ENCODE results near the gene DAPK2. TPM values are rescaled to one million over a fixed set of nuclear protein-coding genes. Genes with fewer than 3 reads are reported as not detected.

The DAPK2 gene
- total and polyA plus RNA-seq, 2 of the 13 experiments (the other 11 are each of a cell fraction or from before 2014, with no cell fraction given): 0.33 to 0.63 TPM

DNA sequence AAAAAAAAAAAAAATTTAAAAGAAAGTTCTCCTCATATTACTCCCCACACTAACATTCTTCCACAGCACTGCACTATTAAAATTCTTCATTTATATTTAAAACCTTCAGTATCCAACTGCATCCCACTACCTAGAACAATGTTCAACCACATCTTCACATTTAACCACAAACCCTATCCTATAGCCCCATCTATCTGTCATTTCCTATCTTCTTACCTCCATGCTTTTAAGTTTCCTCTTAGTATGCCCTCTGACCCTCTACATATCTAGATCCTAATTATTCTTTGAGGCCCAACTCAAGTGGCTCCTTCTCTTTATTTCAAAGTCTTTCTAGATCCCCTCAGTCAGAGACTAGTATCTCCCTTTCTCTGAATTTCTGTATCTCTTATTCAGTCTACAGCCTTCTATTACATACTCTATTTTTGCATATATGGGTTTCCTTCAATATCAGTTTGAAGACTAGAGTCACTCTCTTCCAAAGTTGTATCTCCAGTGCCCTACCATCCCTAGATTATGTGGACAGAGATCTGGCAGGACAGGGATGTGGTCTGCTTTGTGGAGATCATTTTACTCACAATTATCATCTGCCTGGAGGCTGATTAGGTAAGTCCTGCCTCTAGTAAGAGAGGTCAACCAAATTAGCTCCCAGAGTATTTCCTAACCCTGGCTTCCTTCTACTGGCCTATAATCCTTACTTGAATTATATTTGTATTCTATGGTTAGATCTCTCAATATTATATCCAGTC, 46.0 kb upstream of the DAPK2 start:
- ATAC-seq (no peak), DNase-seq (ENCODE audit: low spot score) (peak; percentile 50), FAIRE-seq (no peak)
- in situ Hi-C loops (cut with HindIII; ENCODE audit: extremely low pct_ligation_motif_present, low pct_unique_long_range_greater_than_20kb): no loop called here
- Histone ChIP-seq H3K4me1 (ENCODE audit: insufficient read depth, low read length) (peaks cover 32% of the 10 kb centered on the region), H3K4me3 (replicated peaks in 1 of 3; ENCODE audit: insufficient read depth in 1 of 3, low read depth in 2 of 3, low read length in 3 of 3) (peak overlapping the region; percentile 73 to 83 (median 81)), H3K27me3 (ENCODE audit: control insufficient read depth in 1 of 2, insufficient read depth in 2 of 2, low read length in 2 of 2) (no peaks in the 10 kb centered on the region; a peak in 1 of 5 replicates), H2AFZ (ENCODE audit: low read length) (no peak overlapping the region), H3K9me3 (ENCODE audit: low read length) (no peaks in the 10 kb centered on the region), H3K9ac (ENCODE audit: insufficient read depth, low read depth, low read length) (peak overlapping the region; percentile 75), H3K27ac (ENCODE audit: extremely low read length, insufficient read depth, low read length) (peak overlapping the region; percentile 83), H3K79me2 (ENCODE audit: insufficient read depth, low read length) (peaks cover 35% of the 10 kb centered on the region), H4K20me1 (ENCODE audit: insufficient read depth, low read length) (no peaks in the 10 kb centered on the region), H3K4me2 (ENCODE audit: low read depth, low read length) (peak overlapping the region; percentile 87), H3K36me3 (replicated peaks in 1 of 2; ENCODE audit: control insufficient read depth in 1 of 2, insufficient read depth in 2 of 2, low read length in 2 of 2) (peaks cover 2 to 16% of the 10 kb centered on the region in 2 experiments; a peak in 4 of 5 replicates)
- ChIA-PET CTCF (ENCODE audit: low intra/inter-chr PET ratio, low total read pairs) (interaction anchor here (0.9 to 1.9 kb wide), 3 partner anchors 23 to 147 kb away, joined by 3 to 6 read pairs (median 5); no protein-coding TSS in a partner anchor), POLR2A (interaction anchor here (1.4 to 2.9 kb wide), 11 partner anchors 9 to 340 kb away, joined by 3 to 88 read pairs (median 11); partner anchors contain the start of gene PPIB)
- no TSS peak for BruUV-seq (replicated peaks)
- intact Hi-C loops (cut with micrococcal nuclease; ENCODE audit: unreplicated experiment): loop anchor here (2.0 kb wide), 2 partner anchors 19 to 339 kb away; no protein-coding TSS in a partner anchor
- no peak for TF ChIP-seq ZNF292 (CRISPR knock-in tag; IDR thresholded peaks at IDR 0.05; ENCODE audit: borderline replicate concordance, low read depth)
- no peak for TF ChIP-seq BRCA1 (CRISPR knock-in tag; IDR thresholded peaks at IDR 0.05)
- TF ChIP-seq, protein P1, sequence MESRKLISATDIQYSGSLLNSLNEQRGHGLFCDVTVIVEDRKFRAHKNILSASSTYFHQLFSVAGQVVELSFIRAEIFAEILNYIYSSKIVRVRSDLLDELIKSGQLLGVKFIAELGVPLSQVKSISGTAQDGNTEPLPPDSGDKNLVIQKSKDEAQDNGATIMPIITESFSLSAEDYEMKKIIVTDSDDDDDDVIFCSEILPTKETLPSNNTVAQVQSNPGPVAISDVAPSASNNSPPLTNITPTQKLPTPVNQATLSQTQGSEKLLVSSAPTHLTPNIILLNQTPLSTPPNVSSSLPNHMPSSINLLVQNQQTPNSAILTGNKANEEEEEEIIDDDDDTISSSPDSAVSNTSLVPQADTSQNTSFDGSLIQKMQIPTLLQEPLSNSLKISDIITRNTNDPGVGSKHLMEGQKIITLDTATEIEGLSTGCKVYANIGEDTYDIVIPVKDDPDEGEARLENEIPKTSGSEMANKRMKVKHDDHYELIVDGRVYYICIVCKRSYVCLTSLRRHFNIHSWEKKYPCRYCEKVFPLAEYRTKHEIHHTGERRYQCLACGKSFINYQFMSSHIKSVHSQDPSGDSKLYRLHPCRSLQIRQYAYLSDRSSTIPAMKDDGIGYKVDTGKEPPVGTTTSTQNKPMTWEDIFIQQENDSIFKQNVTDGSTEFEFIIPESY (CRISPR knock-in tag; IDR thresholded peaks at IDR 0.05): no peak
- TF ChIP-seq XBP1 (CRISPR knock-in tag; IDR thresholded peaks at IDR 0.05): no peak
- TF ChIP-seq ZNF772 (CRISPR knock-in tag; IDR thresholded peaks at IDR 0.05): no peak
- TF ChIP-seq, protein P2, sequence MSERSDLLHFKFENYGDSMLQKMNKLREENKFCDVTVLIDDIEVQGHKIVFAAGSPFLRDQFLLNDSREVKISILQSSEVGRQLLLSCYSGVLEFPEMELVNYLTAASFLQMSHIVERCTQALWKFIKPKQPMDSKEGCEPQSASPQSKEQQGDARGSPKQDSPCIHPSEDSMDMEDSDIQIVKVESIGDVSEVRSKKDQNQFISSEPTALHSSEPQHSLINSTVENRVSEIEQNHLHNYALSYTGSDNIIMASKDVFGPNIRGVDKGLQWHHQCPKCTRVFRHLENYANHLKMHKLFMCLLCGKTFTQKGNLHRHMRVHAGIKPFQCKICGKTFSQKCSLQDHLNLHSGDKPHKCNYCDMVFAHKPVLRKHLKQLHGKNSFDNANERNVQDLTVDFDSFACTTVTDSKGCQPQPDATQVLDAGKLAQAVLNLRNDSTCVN (CRISPR knock-in tag; IDR thresholded peaks at IDR 0.05; ENCODE audit: borderline replicate concordance): no peak
- TF ChIP-seq, protein P3, sequence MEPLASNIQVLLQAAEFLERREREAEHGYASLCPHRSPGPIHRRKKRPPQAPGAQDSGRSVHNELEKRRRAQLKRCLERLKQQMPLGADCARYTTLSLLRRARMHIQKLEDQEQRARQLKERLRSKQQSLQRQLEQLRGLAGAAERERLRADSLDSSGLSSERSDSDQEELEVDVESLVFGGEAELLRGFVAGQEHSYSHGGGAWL (CRISPR knock-in tag; IDR thresholded peaks at IDR 0.05): no peak
- TF ChIP-seq, protein P4, sequence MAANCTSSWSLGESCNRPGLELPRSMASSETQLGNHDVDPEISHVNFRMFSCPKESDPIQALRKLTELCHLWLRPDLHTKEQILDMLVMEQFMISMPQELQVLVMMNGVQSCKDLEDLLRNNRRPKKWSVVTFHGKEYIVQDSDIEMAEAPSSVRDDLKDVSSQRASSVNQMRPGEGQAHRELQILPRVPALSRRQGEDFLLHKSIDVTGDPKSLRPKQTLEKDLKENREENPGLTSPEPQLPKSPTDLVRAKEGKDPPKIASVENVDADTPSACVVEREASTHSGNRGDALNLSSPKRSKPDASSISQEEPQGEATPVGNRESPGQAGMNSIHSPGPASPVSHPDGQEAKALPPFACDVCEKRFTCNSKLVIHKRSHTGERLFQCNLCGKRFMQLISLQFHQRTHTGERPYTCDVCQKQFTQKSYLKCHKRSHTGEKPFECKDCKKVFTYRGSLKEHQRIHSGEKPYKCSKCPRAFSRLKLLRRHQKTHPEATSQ (CRISPR knock-in tag; IDR thresholded peaks at IDR 0.05; ENCODE audit: borderline replicate concordance): no peak
- TF ChIP-seq, protein P5, sequence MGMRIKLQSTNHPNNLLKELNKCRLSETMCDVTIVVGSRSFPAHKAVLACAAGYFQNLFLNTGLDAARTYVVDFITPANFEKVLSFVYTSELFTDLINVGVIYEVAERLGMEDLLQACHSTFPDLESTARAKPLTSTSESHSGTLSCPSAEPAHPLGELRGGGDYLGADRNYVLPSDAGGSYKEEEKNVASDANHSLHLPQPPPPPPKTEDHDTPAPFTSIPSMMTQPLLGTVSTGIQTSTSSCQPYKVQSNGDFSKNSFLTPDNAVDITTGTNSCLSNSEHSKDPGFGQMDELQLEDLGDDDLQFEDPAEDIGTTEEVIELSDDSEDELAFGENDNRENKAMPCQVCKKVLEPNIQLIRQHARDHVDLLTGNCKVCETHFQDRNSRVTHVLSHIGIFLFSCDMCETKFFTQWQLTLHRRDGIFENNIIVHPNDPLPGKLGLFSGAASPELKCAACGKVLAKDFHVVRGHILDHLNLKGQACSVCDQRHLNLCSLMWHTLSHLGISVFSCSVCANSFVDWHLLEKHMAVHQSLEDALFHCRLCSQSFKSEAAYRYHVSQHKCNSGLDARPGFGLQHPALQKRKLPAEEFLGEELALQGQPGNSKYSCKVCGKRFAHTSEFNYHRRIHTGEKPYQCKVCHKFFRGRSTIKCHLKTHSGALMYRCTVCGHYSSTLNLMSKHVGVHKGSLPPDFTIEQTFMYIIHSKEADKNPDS (CRISPR knock-in tag; IDR thresholded peaks at IDR 0.05): no peak
- no peak for TF ChIP-seq HOXA3 (CRISPR knock-in tag; IDR thresholded peaks at IDR 0.05)
- TF ChIP-seq, protein P6, sequence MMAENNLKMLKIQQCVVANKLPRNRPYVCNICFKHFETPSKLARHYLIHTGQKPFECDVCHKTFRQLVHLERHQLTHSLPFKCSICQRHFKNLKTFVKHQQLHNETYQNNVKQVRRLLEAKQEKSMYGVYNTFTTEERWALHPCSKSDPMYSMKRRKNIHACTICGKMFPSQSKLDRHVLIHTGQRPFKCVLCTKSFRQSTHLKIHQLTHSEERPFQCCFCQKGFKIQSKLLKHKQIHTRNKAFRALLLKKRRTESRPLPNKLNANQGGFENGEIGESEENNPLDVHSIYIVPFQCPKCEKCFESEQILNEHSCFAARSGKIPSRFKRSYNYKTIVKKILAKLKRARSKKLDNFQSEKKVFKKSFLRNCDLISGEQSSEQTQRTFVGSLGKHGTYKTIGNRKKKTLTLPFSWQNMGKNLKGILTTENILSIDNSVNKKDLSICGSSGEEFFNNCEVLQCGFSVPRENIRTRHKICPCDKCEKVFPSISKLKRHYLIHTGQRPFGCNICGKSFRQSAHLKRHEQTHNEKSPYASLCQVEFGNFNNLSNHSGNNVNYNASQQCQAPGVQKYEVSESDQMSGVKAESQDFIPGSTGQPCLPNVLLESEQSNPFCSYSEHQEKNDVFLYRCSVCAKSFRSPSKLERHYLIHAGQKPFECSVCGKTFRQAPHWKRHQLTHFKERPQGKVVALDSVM (CRISPR knock-in tag; IDR thresholded peaks at IDR 0.05): peak; percentile 7; the same call in 1 of the 2 replicates
- no peak for TF ChIP-seq ZNF235 (CRISPR knock-in tag; IDR thresholded peaks at IDR 0.05; ENCODE audit: borderline replicate concordance)
- peak; percentile 62 for TF ChIP-seq STAG1 (CRISPR knock-in tag; IDR thresholded peaks at IDR 0.05)
- peak; percentile 42; the same call in 1 of the 2 replicates for TF ChIP-seq SAP130 (CRISPR knock-in tag; IDR thresholded peaks at IDR 0.05; ENCODE audit: low read depth)

Data from HepG2 (cell line).